ENCODE results near the gene EML1.

GRCh38 chr14:99817331-99817730 is 24.1 kb downstream of the EML1 start:
- no peak for TF ChIP-seq CTCF (IDR thresholded peaks at IDR 0.05 in 4 of 5, conservative IDR thresholded peaks at IDR 0.05 in 1 of 5)
- TF ChIP-seq POLR2A (IDR thresholded peaks at IDR 0.05) = no peak

Measured in gastrocnemius medialis (tissue), 4 donors.